Neuronal stem cell (in vitro differentiated cells): ENCODE measurements around the gene TCHHL1.
"Not testable (repeated sequence)": the region's sequence is repeated elsewhere in the genome, so short reads cannot be mapped to it uniquely, and the experiment has no call there.

Experiments used
- DNase-seq: peaks from one replicate; pipeline ENCODE4 v3.0.0-alpha.2; 2013; ENCODE audit warnings: low spot score
- H2AFZ ChIP-seq: one replicate; pipeline ENCODE4 v1.6.1; 2013; ENCODE audit warnings: mild to moderate bottlenecking, low read length, inconsistent platforms
- H2AK5ac ChIP-seq: 2 replicates; pipeline ENCODE4 v1.6.1; 2013; ENCODE audit warnings: low read depth, mild to moderate bottlenecking, inconsistent platforms, low read length, moderate library complexity, mixed read lengths
- H2BK120ac ChIP-seq: 2 replicates; pipeline ENCODE4 v1.6.1; 2013; ENCODE audit warnings: low read depth, mild to moderate bottlenecking, inconsistent platforms, low read length, moderate library complexity, mixed read lengths
- H2BK12ac ChIP-seq: one replicate; pipeline ENCODE4 v1.6.1; 2013; ENCODE audit warnings: low read length, inconsistent platforms
- H2BK15ac ChIP-seq: 2 replicates; pipeline ENCODE4 v1.6.1; 2013; ENCODE audit warnings: mild to moderate bottlenecking, low read length, inconsistent platforms, mixed read lengths
- H2BK5ac ChIP-seq: one replicate; pipeline ENCODE4 v1.6.1; 2013; ENCODE audit warnings: inconsistent platforms, mild to moderate bottlenecking, low read length, moderate library complexity
- H3K14ac ChIP-seq: one replicate; pipeline ENCODE4 v1.6.1; 2013; ENCODE audit warnings: low read length, inconsistent platforms
- H3K18ac ChIP-seq: 2 replicates; pipeline ENCODE4 v1.6.1; 2013; ENCODE audit warnings: low read length, inconsistent platforms
- H3K23ac ChIP-seq: 2 replicates; pipeline ENCODE4 v1.6.1; 2013; ENCODE audit warnings: low read depth, mild to moderate bottlenecking, mixed read lengths, low read length, inconsistent platforms; ENCODE audit not compliant: poor library complexity
- H3K27ac ChIP-seq: replicated peaks from 3 replicates; pipeline ENCODE4 v1.5.1; 2013; ENCODE audit warnings: low read length, inconsistent platforms
- H3K27me3 ChIP-seq, 3 experiments: 2 replicates each; pipeline ENCODE4 v1.6.1; 2013; ENCODE audit warnings: low read length in 3 of 3, mild to moderate bottlenecking in 2 of 3, inconsistent platforms in 1 of 3, low read depth in 1 of 3, mixed read lengths in 1 of 3, moderate library complexity in 1 of 3; ENCODE audit not compliant: control insufficient read depth in 3 of 3, insufficient read depth in 3 of 3
- H3K36me3 ChIP-seq, 2 donors: replicated peaks in 1 of 2; 2 replicates each; pipeline ENCODE4 v1.6.1; 2013; ENCODE audit warnings: low read length in 2 of 2; ENCODE audit not compliant: control insufficient read depth in 2 of 2, insufficient read depth in 2 of 2
- H3K4ac ChIP-seq: 2 replicates; pipeline ENCODE4 v1.6.1; 2013; ENCODE audit warnings: inconsistent platforms, mild to moderate bottlenecking, low read length, moderate library complexity
- H3K4me1 ChIP-seq, 2 donors: 1 replicate in 1 of 2; 2 replicates in 1 of 2; pipeline ENCODE4 v1.6.1; 2013; ENCODE audit warnings: low read length in 2 of 2, low read depth in 1 of 2; ENCODE audit not compliant: control insufficient read depth in 2 of 2, insufficient read depth in 1 of 2
- H3K4me2 ChIP-seq: one replicate; pipeline ENCODE4 v1.6.1; 2013; ENCODE audit warnings: mild to moderate bottlenecking, low read length, inconsistent platforms; ENCODE audit not compliant: insufficient read depth, poor library complexity, severe bottlenecking
- H3K4me3 ChIP-seq, 2 donors: 2 replicates each; pipeline ENCODE4 v1.5.1; 2013; ENCODE audit warnings: low read length in 2 of 2, mild to moderate bottlenecking in 2 of 2, inconsistent platforms in 1 of 2, moderate library complexity in 1 of 2
- H3K79me1 ChIP-seq: one replicate; pipeline ENCODE4 v1.6.1; 2013; ENCODE audit warnings: low read depth, mild to moderate bottlenecking, inconsistent platforms, low read length, moderate library complexity
- H3K9ac ChIP-seq: one replicate; pipeline ENCODE4 v1.6.1; 2013; ENCODE audit warnings: mild to moderate bottlenecking, low read depth, low read length, inconsistent platforms; ENCODE audit not compliant: poor library complexity
- H3K9me3 ChIP-seq, 2 donors: replicated peaks in 1 of 2; 2 replicates each; pipeline versions ENCODE3 to v1.6.1; 2013; ENCODE audit warnings: low read length in 2 of 2, mild to moderate bottlenecking in 2 of 2, inconsistent platforms in 1 of 2, low read depth in 1 of 2, mixed read lengths in 1 of 2, moderate library complexity in 1 of 2; ENCODE audit not compliant: control insufficient read depth in 2 of 2, insufficient read depth in 1 of 2
- H4K8ac ChIP-seq: one replicate; pipeline ENCODE4 v1.6.1; 2013; ENCODE audit warnings: low read depth, mild to moderate bottlenecking, inconsistent platforms, low read length, moderate library complexity
- H4K91ac ChIP-seq: one replicate; pipeline ENCODE4 v1.6.1; 2013; ENCODE audit warnings: low read length, low read depth, mild to moderate bottlenecking, inconsistent platforms; ENCODE audit not compliant: poor library complexity
- whole genome bisulfite sequencing, 2 donors: extraction: QIAGEN DNeasy Blood & Tissue Kit; methylation state at CpG; one replicate each; pipeline ENCODE4 v1.1.7; 2013; ENCODE audit warnings: missing lambda C conversion rate in 2 of 2, mixed read lengths in 1 of 2; ENCODE audit not compliant: insufficient read length in 2 of 2, insufficient replicate concordance in 1 of 2; ENCODE audit errors: extremely low coverage in 2 of 2; 5-methylcytosine and 5-hydroxymethylcytosine counted together

The TCHHL1 gene

DNA sequence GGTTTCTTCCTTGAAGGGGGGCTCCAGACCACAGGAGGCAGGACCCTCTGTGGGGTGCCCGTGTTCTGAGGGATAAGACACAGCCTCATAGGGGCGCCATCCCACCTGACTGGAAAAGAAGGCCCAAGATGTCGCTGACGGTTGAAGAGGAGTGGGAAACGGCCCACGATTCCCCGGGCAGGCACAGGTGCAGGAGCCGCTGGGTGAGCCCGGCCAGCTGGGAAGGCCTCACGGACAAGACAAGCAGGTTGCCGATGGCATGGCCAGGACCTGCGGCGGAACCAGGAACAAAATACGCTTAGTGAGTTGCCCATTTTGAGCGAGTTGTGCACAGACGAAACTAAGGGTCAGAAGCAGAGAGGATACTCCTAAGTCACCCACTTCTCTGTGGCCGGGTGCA is 8.4 kb downstream of the TCHHL1 start:
- not testable (repeated sequence) for H3K27ac ChIP-seq, H3K4me2 ChIP-seq, H3K9me3 ChIP-seq, H3K79me1 ChIP-seq, DNase-seq, H4K91ac ChIP-seq, H3K4me3 ChIP-seq, H3K23ac ChIP-seq, H2BK120ac ChIP-seq, H3K14ac ChIP-seq, H2BK12ac ChIP-seq, H3K4me1 ChIP-seq, H3K36me3 ChIP-seq, H2AK5ac ChIP-seq, H3K9ac ChIP-seq, H2BK15ac ChIP-seq, H2BK5ac ChIP-seq, H3K18ac ChIP-seq, H3K27me3 ChIP-seq, H2AFZ ChIP-seq, H4K8ac ChIP-seq, H3K4ac ChIP-seq
- no CpG with 5 or more reads among the region's 17 CpGs for WGBS, 2 donors

- Histone ChIP-seq H3K9me3 (no peaks in the 10 kb centered on the region), H2BK15ac (no peak overlapping the region), H2AFZ (no peak overlapping the region), H3K79me1 (no peaks in the 10 kb centered on the region), H2BK5ac (no peak overlapping the region), H3K4me3 (no peak overlapping the region), H3K27ac (no peak overlapping the region), H3K27me3 (peaks cover 0 to 7% (median 0%) of the 10 kb centered on the region in 3 experiments), H3K4me2 (no peak overlapping the region), H4K91ac (no peak overlapping the region), H2BK120ac (no peak overlapping the region), H3K14ac (no peak overlapping the region), H3K23ac (no peak overlapping the region), H4K8ac (no peak overlapping the region), H2AK5ac (no peak overlapping the region), H3K18ac (no peak overlapping the region), H3K4ac (no peak overlapping the region), H3K36me3 (no peaks in the 10 kb centered on the region), H3K9ac (no peak overlapping the region), H2BK12ac (no peak overlapping the region), H3K4me1 (no peaks in the 10 kb centered on the region)
- whole genome bisulfite sequencing, 2 donors, result no CpG with 5 or more reads among the region's 24 CpGs
- no peak for DNase-seq
Observed at GRCh38 chr1:152078831-152079441, 9.9 kb downstream of the TCHHL1 start.

- Histone ChIP-seq H3K4me3 (no peak overlapping the region), H3K14ac (no peak overlapping the region), H2BK15ac (no peak overlapping the region), H4K91ac (no peak overlapping the region), H2AFZ (no peak overlapping the region), H3K27me3 (peaks cover 0 to 30% (median 0%) of the 10 kb centered on the region in 3 experiments), H3K4ac (no peak overlapping the region), H3K27ac (no peak overlapping the region), H2BK120ac (no peak overlapping the region), H3K4me2 (no peak overlapping the region), H2BK5ac (no peak overlapping the region), H3K23ac (no peak overlapping the region), H4K8ac (no peak overlapping the region), H3K9me3 (no peaks in the 10 kb centered on the region), H2AK5ac (no peak overlapping the region), H3K9ac (no peak overlapping the region), H3K36me3 (no peaks in the 10 kb centered on the region), H3K18ac (no peak overlapping the region), H2BK12ac (no peak overlapping the region), H3K4me1 (no peaks in the 10 kb centered on the region), H3K79me1 (no peaks in the 10 kb centered on the region)
- no CpG with 5 or more reads among the region's 3 CpGs for WGBS, 2 donors
- no peak for DNase-seq
Observed at GRCh38 chr1:152072311-152072710, 16.6 kb downstream of the TCHHL1 start.

- Histone ChIP-seq H2AFZ (no peak overlapping the region), H3K4me1 (no peaks in the 10 kb centered on the region), H3K14ac (no peak overlapping the region), H3K9ac (no peak overlapping the region), H2AK5ac (no peak overlapping the region), H3K4ac (no peak overlapping the region), H4K8ac (no peak overlapping the region), H3K18ac (no peak overlapping the region), H3K4me3 (no peak overlapping the region), H2BK120ac (no peak overlapping the region), H3K4me2 (no peak overlapping the region), H2BK15ac (no peak overlapping the region), H2BK5ac (no peak overlapping the region), H3K27me3 (peaks cover 0 to 29% (median 0%) of the 10 kb centered on the region in 3 experiments), H3K23ac (no peak overlapping the region), H3K27ac (no peak overlapping the region), H3K36me3 (no peaks in the 10 kb centered on the region), H2BK12ac (no peak overlapping the region), H4K91ac (no peak overlapping the region), H3K9me3 (no peaks in the 10 kb centered on the region), H3K79me1 (no peaks in the 10 kb centered on the region)
- no CpG with 5 or more reads among the region's 3 CpGs for WGBS, 2 donors
- no peak for DNase-seq
Observed at GRCh38 chr1:152071123-152071522, 17.7 kb downstream of the TCHHL1 start.
